Parathyroid adenoma (tissue), 2 donors: Measurements from ENCODE around the gene CDKL2.

ENCODE experiments used
- H2AFZ ChIP-seq: fragments of 300-600 bp; sonication (generic); one replicate; pipeline ENCODE4 v1.7.0; 2017; ENCODE audit warnings: antibody characterized with exemption, mild to moderate bottlenecking
- H3K27ac ChIP-seq: fragments of 300-600 bp; sonication (generic); one replicate; pipeline ENCODE4 v1.7.0; 2017
- H3K27me3 ChIP-seq: fragments of 300-600 bp; sonication (generic); one replicate; pipeline ENCODE4 v1.7.0; 2017; ENCODE audit warnings: low read length; ENCODE audit not compliant: control insufficient read depth, insufficient read depth
- H3K36me3 ChIP-seq: fragments of 300-600 bp; sonication (generic); one replicate; pipeline ENCODE4 v1.7.0; 2017; ENCODE audit warnings: low read length; ENCODE audit not compliant: control insufficient read depth, insufficient read depth
- H3K4me1 ChIP-seq: fragments of 300-600 bp; sonication (generic); one replicate; pipeline ENCODE4 v1.7.0; 2017; ENCODE audit warnings: control low read depth
- H3K4me2 ChIP-seq: fragments of 300-600 bp; sonication (generic); one replicate; pipeline ENCODE4 v1.7.0; 2017; ENCODE audit warnings: low read length
- H3K4me3 ChIP-seq: fragments of 300-600 bp; sonication (generic); one replicate; pipeline ENCODE4 v1.7.0; 2017; ENCODE audit warnings: low read depth, low read length
- H3K79me2 ChIP-seq: fragments of 300-600 bp; sonication (generic); one replicate; pipeline ENCODE4 v1.7.0; 2017; ENCODE audit warnings: control low read depth
- H3K9ac ChIP-seq: fragments of 300-600 bp; sonication (generic); one replicate; pipeline ENCODE4 v1.7.0; 2017; ENCODE audit warnings: mild to moderate bottlenecking
- H3K9me3 ChIP-seq: fragments of 300-600 bp; sonication (generic); one replicate; pipeline ENCODE4 v1.7.0; 2017; ENCODE audit warnings: low read length; ENCODE audit not compliant: control insufficient read depth
- CTCF ChIP-seq: fragments of 300-600 bp; sonication (generic); IDR thresholded peaks from one replicate; pipeline ENCODE4 v1.7.0; 2017; ENCODE audit warnings: antibody characterized with exemption, mild to moderate bottlenecking
- donor health status: primary hyperparathyroidism.

The CDKL2 gene

DNA sequence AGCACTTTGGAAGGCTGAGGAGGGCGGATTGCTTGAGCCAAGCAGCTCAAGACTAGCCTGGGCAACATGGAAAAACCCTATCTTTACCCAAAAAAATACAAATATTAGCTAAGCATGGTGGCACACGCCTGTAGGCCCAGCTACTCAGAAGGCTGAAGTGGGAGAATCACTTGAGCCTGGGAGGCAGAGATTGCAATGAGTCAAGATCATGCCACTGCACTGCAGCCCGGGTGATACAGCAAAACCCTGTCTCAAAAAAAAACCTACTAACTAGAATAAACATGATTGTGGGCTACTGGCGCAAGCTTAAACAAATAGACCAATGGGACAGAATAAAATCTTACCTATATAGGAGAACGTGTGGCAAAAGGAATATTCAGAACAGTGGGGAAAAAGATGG lies 7.3 kb downstream of the CDKL2 start:
- Histone ChIP-seq H3K36me3 (no peaks in the 10 kb centered on the region), H3K27me3 (no peaks in the 10 kb centered on the region), H3K4me3 (no peak overlapping the region), H3K9ac (no peak overlapping the region), H3K4me1 (no peaks in the 10 kb centered on the region), H3K27ac (no peak overlapping the region), H3K9me3 (no peaks in the 10 kb centered on the region), H3K4me2 (no peak overlapping the region), H2AFZ (no peak overlapping the region), H3K79me2 (no peaks in the 10 kb centered on the region)
- no peak for TF ChIP-seq CTCF

- Histone ChIP-seq H2AFZ (no peak overlapping the region), H3K36me3 (no peaks in the 10 kb centered on the region), H3K27ac (no peak overlapping the region), H3K9ac (no peak overlapping the region), H3K27me3 (no peaks in the 10 kb centered on the region), H3K79me2 (no peaks in the 10 kb centered on the region), H3K4me3 (no peak overlapping the region), H3K9me3 (no peaks in the 10 kb centered on the region), H3K4me2 (no peak overlapping the region), H3K4me1 (no peaks in the 10 kb centered on the region)
- no peak for TF ChIP-seq CTCF
Observed at GRCh38 chr4:75621715-75622114, 8.6 kb downstream of the CDKL2 start.

GRCh38 chr4:75612306-75612705 lies 18.0 kb downstream of the CDKL2 start:
- Histone ChIP-seq H3K9ac (no peak overlapping the region), H3K79me2 (no peaks in the 10 kb centered on the region), H3K27ac (no peak overlapping the region), H3K4me2 (no peak overlapping the region), H3K9me3 (no peaks in the 10 kb centered on the region), H3K4me3 (no peak overlapping the region), H3K36me3 (no peaks in the 10 kb centered on the region), H3K4me1 (no peaks in the 10 kb centered on the region), H3K27me3 (no peaks in the 10 kb centered on the region), H2AFZ (no peak overlapping the region)
- TF ChIP-seq CTCF = no peak

GRCh38 chr4:75605928-75606327 lies 24.4 kb downstream of the CDKL2 start:
- Histone ChIP-seq H3K36me3 (no peaks in the 10 kb centered on the region), H3K9ac (no peak overlapping the region), H3K27me3 (no peaks in the 10 kb centered on the region), H3K4me2 (no peak overlapping the region), H3K27ac (no peak overlapping the region), H3K4me1 (no peaks in the 10 kb centered on the region), H3K4me3 (no peak overlapping the region), H3K79me2 (no peaks in the 10 kb centered on the region), H2AFZ (no peak overlapping the region), H3K9me3 (no peaks in the 10 kb centered on the region)
- TF ChIP-seq CTCF = no peak

GRCh38 chr4:75599647-75600046 lies 30.7 kb downstream of the CDKL2 start:
- Histone ChIP-seq H3K4me2 (no peak overlapping the region), H3K4me1 (no peaks in the 10 kb centered on the region), H3K9ac (no peak overlapping the region), H2AFZ (no peak overlapping the region), H3K27ac (no peak overlapping the region), H3K27me3 (no peaks in the 10 kb centered on the region), H3K9me3 (no peaks in the 10 kb centered on the region), H3K4me3 (no peak overlapping the region), H3K79me2 (no peaks in the 10 kb centered on the region), H3K36me3 (no peaks in the 10 kb centered on the region)
- TF ChIP-seq CTCF = no peak
